Neural crest cell (in vitro differentiated cells): ENCODE results near the gene TAL2. TPM values are rescaled to one million over a fixed set of nuclear protein-coding genes. Genes with fewer than 3 reads are reported as not detected.

ENCODE experiments used
- DNase-seq: peaks from one replicate; pipeline ENCODE4 v3.0.0; 2021; ENCODE audit warnings: low read depth, mixed read lengths, low spot score
- H3K27ac Mint-ChIP-seq: one replicate; pipeline ENCODE4 v1.8.0; 2021; ENCODE audit warnings: mild to moderate bottlenecking, mixed read lengths; ENCODE audit not compliant: unreplicated experiment
- H3K27me3 Mint-ChIP-seq: 2 replicates; pipeline ENCODE4 v1.8.0; 2021; ENCODE audit warnings: low read depth, mild to moderate bottlenecking, mixed read lengths
- H3K36me3 Mint-ChIP-seq: 2 replicates; pipeline ENCODE4 v1.8.0; 2021; ENCODE audit warnings: low read depth, mild to moderate bottlenecking, mixed read lengths
- H3K4me1 Mint-ChIP-seq: 2 replicates; pipeline ENCODE4 v1.8.0; 2021; ENCODE audit warnings: mixed read lengths
- H3K4me3 Mint-ChIP-seq: one replicate; pipeline ENCODE4 v1.8.0; 2021; ENCODE audit warnings: mild to moderate bottlenecking, mixed read lengths
- H3K9me3 Mint-ChIP-seq: 2 replicates; pipeline ENCODE4 v1.8.0; 2021; ENCODE audit warnings: mixed read lengths
- CTCF ChIP-seq: fragments of 200-600 bp; sonication (generic); conservative IDR thresholded peaks from 2 replicates; pipeline ENCODE4 v1.5.0; 2021; ENCODE audit warnings: antibody characterized with exemption, mild to moderate bottlenecking
- total RNA-seq: library from RNA; stranded (reverse); gene quantifications from 2 replicates; pipeline ENCODE4 v1.2.1, GENCODE V29; 2021

The TAL2 gene
- total RNA-seq, 1 donor from 2014 or later, result 8.4 TPM

- Mint-ChIP-seq H3K4me1 (peaks cover 4% of the 10 kb centered on the region), H3K9me3 (peaks cover 2% of the 10 kb centered on the region), H3K36me3 (peaks cover 5% of the 10 kb centered on the region), H3K27ac (peak overlapping the region; percentile 76), H3K27me3 (no peaks in the 10 kb centered on the region), H3K4me3 (no peak overlapping the region)
- TF ChIP-seq CTCF, result no peak
- no peak for DNase-seq
Measured at GRCh38 chr9:105647595-105648349, 14.5 kb upstream of the TAL2 start.

GRCh38 chr9:105651806-105652205 lies 10.5 kb upstream of the TAL2 start:
- H3K4me3 Mint-ChIP-seq, result peak overlapping the region; percentile 21
- peaks cover 11% of the 10 kb centered on the region for H3K27me3 Mint-ChIP-seq
- no peaks in the 10 kb centered on the region for H3K9me3 Mint-ChIP-seq
- no peaks in the 10 kb centered on the region for H3K36me3 Mint-ChIP-seq
- peaks cover 5% of the 10 kb centered on the region for H3K4me1 Mint-ChIP-seq
- no peak for DNase-seq
- TF ChIP-seq CTCF, result no peak
- no peak overlapping the region for H3K27ac Mint-ChIP-seq

- Mint-ChIP-seq H3K27ac (no peak overlapping the region), H3K4me1 (peaks cover 26% of the 10 kb centered on the region), H3K36me3 (peaks cover 5% of the 10 kb centered on the region), H3K4me3 (peak overlapping the region; percentile 88), H3K9me3 (no peaks in the 10 kb centered on the region), H3K27me3 (peaks cover 16% of the 10 kb centered on the region)
- peak; percentile 50 for DNase-seq
- TF ChIP-seq CTCF, result peak; percentile 40
Measured at GRCh38 chr9:105656131-105656921, 5.9 kb upstream of the TAL2 start.

GRCh38 chr9:105658351-105658750 lies 3.9 kb upstream of the TAL2 start:
- peaks cover 5% of the 10 kb centered on the region for H3K36me3 Mint-ChIP-seq
- no peak overlapping the region for H3K27ac Mint-ChIP-seq
- no peak for TF ChIP-seq CTCF
- no peak for DNase-seq
- peaks cover 16% of the 10 kb centered on the region for H3K27me3 Mint-ChIP-seq
- no peaks in the 10 kb centered on the region for H3K9me3 Mint-ChIP-seq
- H3K4me3 Mint-ChIP-seq, result peak overlapping the region; percentile 57
- peaks cover 26% of the 10 kb centered on the region for H3K4me1 Mint-ChIP-seq

GRCh38 chr9:105661011-105661410 lies 1.2 kb upstream of the TAL2 start:
- Mint-ChIP-seq H3K27me3 (peaks cover 10% of the 10 kb centered on the region), H3K36me3 (peaks cover 5% of the 10 kb centered on the region), H3K4me3 (no peak overlapping the region), H3K27ac (no peak overlapping the region), H3K4me1 (peaks cover 35% of the 10 kb centered on the region), H3K9me3 (no peaks in the 10 kb centered on the region)
- no peak for TF ChIP-seq CTCF
- no peak for DNase-seq
